Memory B cell (primary cell): ENCODE results near the gene GALNT17.

Source experiments
- ATAC-seq: fragments of 150-1000 bp; cut with Tn5 transposase; 2 replicates; pipeline ENCODE4 v1.10.0; 2021; ENCODE audit warnings: low read depth, mild to moderate bottlenecking, moderate library complexity
- DNase-seq, 2 donors: peaks; one replicate each; pipeline ENCODE4 v3.0.0; 2022; ENCODE audit warnings: low spot score in 2 of 2
- H3K27ac Mint-ChIP-seq: one replicate; pipeline ENCODE4 v1.8.0; 2022; ENCODE audit warnings: mild to moderate bottlenecking, moderate library complexity, mixed read lengths
- H3K27me3 Mint-ChIP-seq: one replicate; pipeline ENCODE4 v1.8.0; 2022; ENCODE audit warnings: mixed read lengths
- H3K36me3 Mint-ChIP-seq: one replicate; pipeline ENCODE4 v1.8.0; 2022; ENCODE audit warnings: mild to moderate bottlenecking, mixed read lengths
- H3K4me1 Mint-ChIP-seq: one replicate; pipeline ENCODE4 v1.8.0; 2022; ENCODE audit warnings: mixed read lengths
- H3K4me3 Mint-ChIP-seq: one replicate; pipeline ENCODE4 v1.8.0; 2022; ENCODE audit warnings: mild to moderate bottlenecking, moderate library complexity, mixed read lengths
- H3K9me3 Mint-ChIP-seq: one replicate; pipeline ENCODE4 v1.8.0; 2022; ENCODE audit warnings: mixed read lengths

Gene GALNT17

DNA sequence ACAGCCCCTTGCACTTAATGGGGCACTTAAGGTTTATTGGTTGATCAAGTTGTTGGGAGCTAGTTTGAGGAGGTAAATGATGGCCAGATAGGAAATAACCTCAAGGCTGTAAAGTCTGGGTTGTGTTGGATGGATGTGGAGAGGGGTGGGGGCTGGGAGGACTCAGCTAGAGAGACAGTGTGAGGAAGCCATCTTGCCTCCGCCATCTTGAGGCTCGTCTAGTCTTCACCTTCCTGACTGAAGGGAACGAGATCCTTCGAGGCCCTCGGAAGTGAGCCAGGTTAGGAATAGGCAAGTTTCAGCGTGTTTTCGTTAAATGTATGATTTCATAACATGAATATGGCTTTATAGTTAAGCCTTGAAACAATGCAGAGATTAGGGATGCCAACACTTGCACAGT, 5.5 kb downstream of the GALNT17 start:
- no peaks in the 10 kb centered on the region for H3K36me3 Mint-ChIP-seq

DNA sequence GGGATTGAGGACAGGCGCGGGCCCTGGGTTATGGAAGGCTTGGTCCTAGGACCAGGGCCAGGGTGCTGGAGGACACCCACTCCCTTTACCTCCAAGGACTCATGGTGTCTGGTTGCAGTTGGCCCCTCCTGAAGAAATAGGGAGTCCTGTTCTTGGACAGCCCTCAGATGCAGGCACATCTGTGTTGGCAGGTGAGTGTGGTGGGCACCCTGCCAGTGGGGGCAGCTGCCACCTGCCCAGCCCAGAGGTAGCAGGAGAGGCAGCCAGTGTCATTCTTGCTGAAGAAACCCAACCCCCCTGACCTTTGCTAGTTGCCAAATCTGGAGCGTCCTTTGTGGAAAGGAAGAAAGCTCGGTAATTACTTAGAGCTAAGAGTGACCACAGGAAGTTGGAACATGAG, 8.3 kb downstream of the GALNT17 start:
- DNase-seq (no peak), ATAC-seq (no peak)

More for the DNA sequence above, 5.5 kb downstream of the GALNT17 start:
- Mint-ChIP-seq H3K27me3 (no peaks in the 10 kb centered on the region), H3K9me3 (peaks cover 1% of the 10 kb centered on the region), H3K4me1 (no peaks in the 10 kb centered on the region), H3K27ac (no peak overlapping the region), H3K4me3 (no peak overlapping the region)
- DNase-seq (no peak), ATAC-seq (no peak)

DNA sequence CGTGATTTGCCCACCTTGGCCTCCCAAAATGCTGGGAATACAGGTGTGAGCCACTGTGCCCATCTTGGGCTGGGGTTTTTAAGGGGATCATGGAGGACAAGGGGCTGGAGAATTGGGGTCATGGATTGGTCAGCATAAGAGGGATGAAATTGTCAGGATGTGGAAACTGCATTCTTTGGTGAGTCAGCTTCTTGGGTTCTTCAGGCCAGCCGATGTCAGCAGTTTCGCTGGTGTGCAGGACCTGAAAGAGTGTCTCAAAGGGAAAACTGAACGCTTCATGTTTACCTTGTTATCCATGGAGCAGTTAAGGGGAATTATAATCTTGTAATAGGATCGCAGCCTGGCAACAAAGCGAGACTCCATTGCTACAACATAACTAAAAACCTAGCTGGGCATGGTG, 13.0 kb downstream of the GALNT17 start:
- no peaks in the 10 kb centered on the region for H3K27me3 Mint-ChIP-seq
- peaks cover 8% of the 10 kb centered on the region for H3K9me3 Mint-ChIP-seq
- H3K4me1 Mint-ChIP-seq = no peaks in the 10 kb centered on the region
- H3K4me3 Mint-ChIP-seq = no peak overlapping the region
- no peaks in the 10 kb centered on the region for H3K36me3 Mint-ChIP-seq
- ATAC-seq = no peak
- no peak for DNase-seq
- no peak overlapping the region for H3K27ac Mint-ChIP-seq

More for the DNA sequence above, 8.3 kb downstream of the GALNT17 start:
- H3K36me3 Mint-ChIP-seq = no peaks in the 10 kb centered on the region
- H3K4me3 Mint-ChIP-seq = no peak overlapping the region
- H3K27ac Mint-ChIP-seq = no peak overlapping the region
- H3K27me3 Mint-ChIP-seq = no peaks in the 10 kb centered on the region
- peaks cover 4% of the 10 kb centered on the region for H3K9me3 Mint-ChIP-seq
- H3K4me1 Mint-ChIP-seq = no peaks in the 10 kb centered on the region

DNA sequence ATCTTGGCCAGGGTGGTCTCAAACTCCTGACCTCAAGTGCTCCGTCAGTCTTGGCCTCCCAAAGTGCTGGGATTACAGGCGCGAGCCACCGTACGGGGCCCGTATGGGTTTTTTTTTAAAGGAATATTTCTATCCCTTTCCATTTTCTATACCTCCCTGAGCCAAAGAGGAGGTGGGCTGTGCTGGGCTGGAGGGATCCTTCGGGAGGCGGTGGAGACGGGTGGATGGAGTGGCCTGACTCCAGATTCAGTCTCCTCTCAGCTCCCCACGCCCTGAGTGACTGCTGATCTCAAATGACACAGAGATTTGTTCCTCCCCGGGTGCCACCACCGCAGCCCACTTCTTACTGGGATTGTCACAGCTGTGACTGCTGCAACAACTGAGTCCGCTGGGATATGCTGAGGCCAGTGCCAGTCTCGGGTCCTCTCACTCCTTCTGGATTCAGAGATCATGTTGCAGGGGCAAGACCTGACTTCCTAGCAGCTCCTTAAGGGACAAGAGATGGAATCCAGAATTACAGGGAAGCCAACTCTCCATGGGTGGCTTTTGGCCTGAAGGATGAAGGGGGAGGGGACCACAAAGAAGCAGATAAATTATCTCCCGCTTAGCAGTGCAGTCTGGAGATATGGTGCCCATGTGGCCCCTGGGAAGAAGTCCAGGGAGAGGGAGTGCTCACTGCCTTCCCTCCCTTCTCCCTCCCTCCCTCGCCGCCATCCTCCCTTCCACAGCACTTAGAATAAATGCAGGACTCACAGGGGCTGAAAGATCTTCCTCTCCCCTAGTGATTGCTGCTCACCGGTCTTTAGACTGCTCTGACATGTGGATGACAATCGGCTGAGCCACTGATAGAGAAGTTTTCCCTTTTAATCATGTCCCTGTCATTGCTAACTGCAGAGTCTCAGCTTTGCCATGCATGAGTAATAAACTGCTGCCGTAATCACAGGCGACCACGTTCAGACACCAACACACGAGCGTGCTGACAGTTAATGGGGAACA, 14.3 kb downstream of the GALNT17 start:
- H3K9me3 Mint-ChIP-seq = peaks cover 9% of the 10 kb centered on the region
- H3K4me1 Mint-ChIP-seq = no peaks in the 10 kb centered on the region
- H3K36me3 Mint-ChIP-seq = no peaks in the 10 kb centered on the region
- ATAC-seq (no peak), DNase-seq (no peak)
- H3K27ac Mint-ChIP-seq = no peak overlapping the region
- H3K4me3 Mint-ChIP-seq = no peak overlapping the region
- no peaks in the 10 kb centered on the region for H3K27me3 Mint-ChIP-seq

DNA sequence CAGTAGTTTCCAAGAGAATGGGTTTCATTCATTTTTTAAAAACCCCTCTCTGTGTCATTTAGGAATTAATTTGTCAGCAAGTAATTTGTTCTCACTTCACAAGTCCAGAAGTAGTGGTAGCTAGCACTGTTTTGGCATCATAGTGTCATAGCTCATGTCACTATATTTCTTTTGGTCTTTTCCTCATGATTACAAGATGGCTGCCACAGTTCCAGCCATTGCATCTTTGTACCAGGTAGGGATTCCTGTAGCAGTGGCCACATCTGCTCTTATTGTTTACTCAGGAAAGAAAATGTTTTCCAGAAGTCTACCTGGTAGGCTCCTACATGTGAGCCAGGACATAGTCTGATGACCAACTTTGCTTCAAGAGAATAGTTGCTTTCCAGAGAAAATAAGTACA, 16.2 kb downstream of the GALNT17 start:
- DNase-seq (no peak), ATAC-seq (no peak)
- Mint-ChIP-seq H3K9me3 (peaks cover 9% of the 10 kb centered on the region), H3K27me3 (no peaks in the 10 kb centered on the region), H3K36me3 (no peaks in the 10 kb centered on the region), H3K27ac (no peak overlapping the region), H3K4me1 (no peaks in the 10 kb centered on the region), H3K4me3 (no peak overlapping the region)

DNA sequence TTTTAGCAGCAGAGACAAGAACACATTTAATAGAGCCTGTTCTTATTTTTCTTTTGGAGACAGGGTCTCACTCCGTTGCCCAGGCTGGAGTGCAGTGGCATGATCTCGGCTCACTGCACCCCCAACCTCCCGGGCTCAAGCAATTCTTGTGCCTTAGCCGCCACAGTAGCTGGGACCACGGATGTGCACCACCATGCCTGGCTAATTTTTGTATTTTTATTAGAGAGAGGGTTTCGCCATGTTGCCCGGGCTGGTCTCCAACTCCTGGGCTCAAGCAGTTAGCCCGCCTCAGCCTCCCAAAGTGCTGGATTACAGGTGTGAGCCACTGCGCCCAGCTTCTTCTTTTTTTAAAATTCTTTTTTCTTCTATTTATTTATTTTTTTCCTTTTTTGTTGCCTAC, 23.3 kb downstream of the GALNT17 start:
- ATAC-seq (no peak), DNase-seq (no peak)
- H3K4me3 Mint-ChIP-seq = no peak overlapping the region
- H3K27ac Mint-ChIP-seq = no peak overlapping the region
- no peaks in the 10 kb centered on the region for H3K27me3 Mint-ChIP-seq
- peaks cover 6% of the 10 kb centered on the region for H3K9me3 Mint-ChIP-seq
- H3K4me1 Mint-ChIP-seq = no peaks in the 10 kb centered on the region
- H3K36me3 Mint-ChIP-seq = no peaks in the 10 kb centered on the region

DNA sequence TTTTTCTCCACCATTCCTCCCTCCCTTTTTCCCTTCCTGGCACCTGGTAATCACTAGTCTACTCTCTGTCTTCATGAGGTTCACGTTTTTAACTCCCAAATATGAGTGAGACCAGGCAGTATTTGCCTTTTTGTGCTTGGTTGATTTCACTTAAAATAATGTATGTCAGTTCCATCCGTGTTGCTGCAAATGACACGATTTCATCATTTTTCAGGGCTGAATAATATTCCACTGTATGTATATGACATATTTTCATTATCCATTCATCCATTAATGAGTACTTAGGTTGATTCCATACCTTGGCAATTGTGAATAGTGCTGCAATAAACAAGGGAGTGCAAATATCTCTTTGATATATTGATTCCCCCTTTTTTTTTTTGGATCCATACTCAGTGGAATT, 25.8 kb downstream of the GALNT17 start:
- H3K4me3 Mint-ChIP-seq = no peak overlapping the region
- no peak for DNase-seq

DNA sequence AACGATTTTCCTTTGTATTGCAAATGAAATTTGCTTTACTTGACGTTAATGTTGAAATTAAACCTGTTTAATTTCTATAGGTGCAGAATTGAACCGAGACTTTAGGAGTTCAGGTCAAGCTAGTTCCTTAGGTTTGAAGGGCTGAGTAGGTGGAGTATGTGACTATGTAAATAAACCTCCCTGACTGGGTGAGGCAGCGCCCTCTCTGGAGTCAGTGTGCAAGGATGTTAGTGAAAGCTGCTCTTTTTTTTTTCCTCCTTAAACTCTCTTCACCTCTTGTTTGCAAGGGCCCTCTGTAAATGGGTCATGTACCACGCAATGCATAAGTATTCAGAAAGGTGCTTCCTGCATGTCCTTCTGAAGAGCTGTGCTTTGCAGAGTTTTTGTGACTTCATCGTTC, 33.8 kb downstream of the GALNT17 start:
- Mint-ChIP-seq H3K4me3 (no peak overlapping the region), H3K36me3 (no peaks in the 10 kb centered on the region), H3K27me3 (no peaks in the 10 kb centered on the region), H3K27ac (no peak overlapping the region), H3K9me3 (peaks cover 4% of the 10 kb centered on the region), H3K4me1 (no peaks in the 10 kb centered on the region)
- DNase-seq = no peak
- ATAC-seq = no peak

More for the DNA sequence above, 25.8 kb downstream of the GALNT17 start:
- Mint-ChIP-seq H3K27ac (no peak overlapping the region), H3K27me3 (no peaks in the 10 kb centered on the region), H3K36me3 (no peaks in the 10 kb centered on the region), H3K9me3 (peaks cover 7% of the 10 kb centered on the region), H3K4me1 (no peaks in the 10 kb centered on the region)
- no peak for ATAC-seq

DNA sequence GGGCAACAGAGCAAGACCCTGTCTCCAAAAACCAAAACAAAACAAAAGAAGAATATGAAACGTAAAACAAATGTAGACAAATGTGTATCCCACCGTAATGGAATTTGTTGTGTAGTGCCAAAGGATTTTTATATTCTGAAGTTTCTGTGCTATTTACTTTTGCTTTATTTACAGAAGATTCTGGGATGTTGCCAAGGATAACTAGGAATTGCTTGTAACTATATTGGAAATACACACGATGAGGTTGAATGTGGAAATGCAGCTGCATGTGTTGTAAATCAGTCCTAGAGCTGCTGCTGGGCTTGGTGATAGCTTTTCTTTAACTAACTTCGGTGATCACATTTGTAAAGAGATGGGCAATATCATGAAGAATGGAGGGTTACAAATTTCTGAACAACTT, 39.5 kb downstream of the GALNT17 start:
- no peak for ATAC-seq
- Mint-ChIP-seq H3K4me1 (no peaks in the 10 kb centered on the region), H3K27ac (no peak overlapping the region), H3K27me3 (no peaks in the 10 kb centered on the region), H3K4me3 (no peak overlapping the region), H3K36me3 (no peaks in the 10 kb centered on the region), H3K9me3 (peaks cover 4% of the 10 kb centered on the region)
- no peak for DNase-seq

DNA sequence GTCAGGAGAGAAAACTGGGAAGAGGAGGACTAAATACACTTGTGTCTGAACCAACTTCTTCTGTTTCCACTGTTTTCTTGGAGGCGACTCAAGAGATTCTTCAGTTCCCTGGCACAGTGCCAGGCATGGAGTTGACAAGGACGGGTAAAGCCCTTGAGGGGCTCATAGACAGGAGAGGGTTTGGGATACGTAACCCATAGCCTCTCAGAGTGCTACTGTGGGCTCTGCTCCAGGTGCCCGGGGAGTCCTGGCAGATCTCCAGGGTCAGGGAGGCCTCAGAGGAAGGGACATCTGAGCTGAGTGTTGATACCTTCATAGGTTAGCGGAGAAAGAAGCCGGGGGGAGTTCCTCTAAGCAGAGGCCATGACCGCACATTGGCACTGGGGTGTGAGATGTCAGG, 42.0 kb downstream of the GALNT17 start:
- H3K27me3 Mint-ChIP-seq = no peaks in the 10 kb centered on the region
- no peak for DNase-seq
- H3K4me3 Mint-ChIP-seq = no peak overlapping the region
- H3K9me3 Mint-ChIP-seq = peaks cover 6% of the 10 kb centered on the region
- H3K27ac Mint-ChIP-seq = no peak overlapping the region
- ATAC-seq = no peak
- no peaks in the 10 kb centered on the region for H3K4me1 Mint-ChIP-seq
- no peaks in the 10 kb centered on the region for H3K36me3 Mint-ChIP-seq

DNA sequence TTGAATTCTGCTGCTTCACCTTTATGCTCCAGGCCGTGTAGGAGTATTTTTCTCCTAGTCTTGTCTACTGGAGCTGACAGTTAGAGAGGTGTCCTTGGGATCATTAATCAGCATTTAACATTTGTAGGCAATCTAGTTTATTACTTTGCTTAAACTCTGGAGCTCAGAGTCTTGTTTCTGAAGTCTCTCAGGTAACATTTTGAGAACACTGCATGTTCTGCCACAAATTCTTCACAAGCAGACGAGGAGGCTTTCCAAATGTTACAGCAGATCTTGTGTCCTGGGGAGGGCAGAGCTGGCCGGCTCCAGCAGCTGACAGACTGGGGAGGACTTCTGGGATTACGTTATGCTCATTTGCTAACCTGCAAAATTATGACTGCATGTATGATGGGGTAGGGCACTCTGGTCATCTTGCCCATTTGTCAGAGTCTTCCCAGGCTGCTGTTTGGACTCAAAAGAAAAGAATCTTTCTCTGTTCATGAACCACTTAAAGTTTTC, 50.5 kb downstream of the GALNT17 start:
- no peaks in the 10 kb centered on the region for H3K4me1 Mint-ChIP-seq
- no peak for DNase-seq
- no peak for ATAC-seq
- H3K4me3 Mint-ChIP-seq = no peak overlapping the region
- H3K9me3 Mint-ChIP-seq = peaks cover 4% of the 10 kb centered on the region
- H3K27me3 Mint-ChIP-seq = no peaks in the 10 kb centered on the region
- no peaks in the 10 kb centered on the region for H3K36me3 Mint-ChIP-seq
- no peak overlapping the region for H3K27ac Mint-ChIP-seq

DNA sequence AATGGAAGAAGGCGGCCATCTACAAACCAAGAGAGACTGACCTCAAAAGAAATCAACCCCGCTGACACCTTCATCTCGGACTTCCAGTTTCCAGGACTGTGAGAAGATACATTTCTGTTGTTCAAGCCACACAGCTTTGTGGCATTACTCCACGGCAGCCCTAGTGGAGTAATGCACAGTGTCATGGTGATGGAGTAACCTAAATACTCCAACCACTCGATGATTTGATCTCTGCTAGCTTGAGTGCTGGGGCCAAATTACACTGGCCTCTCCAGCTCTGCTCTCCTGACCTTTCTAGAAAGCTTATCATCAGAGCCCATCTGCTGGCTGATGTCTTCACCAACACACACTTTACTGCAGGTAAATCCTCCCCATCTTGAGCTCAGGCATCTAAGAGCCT, 52.2 kb downstream of the GALNT17 start:
- Mint-ChIP-seq H3K4me3 (no peak overlapping the region), H3K9me3 (peaks cover 3% of the 10 kb centered on the region), H3K27ac (no peak overlapping the region), H3K27me3 (no peaks in the 10 kb centered on the region), H3K4me1 (no peaks in the 10 kb centered on the region), H3K36me3 (no peaks in the 10 kb centered on the region)
- DNase-seq (no peak), ATAC-seq (no peak)

DNA sequence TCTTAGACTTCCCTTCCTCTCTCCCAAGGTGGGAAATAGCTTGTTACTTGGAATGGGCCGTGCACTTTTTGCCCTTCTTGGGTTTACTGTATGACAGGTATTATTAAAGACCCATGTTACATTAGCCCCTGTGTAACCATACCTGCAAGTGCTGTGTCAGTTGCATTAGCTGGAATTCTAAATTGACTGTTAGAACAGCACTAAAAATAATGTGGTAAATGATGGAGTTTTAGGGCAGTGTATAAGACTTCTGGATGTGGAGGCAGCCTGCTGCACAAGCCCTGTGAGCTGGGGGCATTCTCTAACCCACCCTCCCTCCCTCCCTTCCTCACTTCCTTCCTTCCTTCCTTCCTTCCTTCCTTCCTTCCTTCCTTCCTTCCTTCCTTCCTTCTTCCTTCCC, 52.7 kb downstream of the GALNT17 start:
- no peak for ATAC-seq
- Mint-ChIP-seq H3K27ac (no peak overlapping the region), H3K4me1 (no peaks in the 10 kb centered on the region), H3K27me3 (no peaks in the 10 kb centered on the region), H3K36me3 (no peaks in the 10 kb centered on the region), H3K9me3 (peaks cover 7% of the 10 kb centered on the region), H3K4me3 (no peak overlapping the region)
- DNase-seq = no peak

DNA sequence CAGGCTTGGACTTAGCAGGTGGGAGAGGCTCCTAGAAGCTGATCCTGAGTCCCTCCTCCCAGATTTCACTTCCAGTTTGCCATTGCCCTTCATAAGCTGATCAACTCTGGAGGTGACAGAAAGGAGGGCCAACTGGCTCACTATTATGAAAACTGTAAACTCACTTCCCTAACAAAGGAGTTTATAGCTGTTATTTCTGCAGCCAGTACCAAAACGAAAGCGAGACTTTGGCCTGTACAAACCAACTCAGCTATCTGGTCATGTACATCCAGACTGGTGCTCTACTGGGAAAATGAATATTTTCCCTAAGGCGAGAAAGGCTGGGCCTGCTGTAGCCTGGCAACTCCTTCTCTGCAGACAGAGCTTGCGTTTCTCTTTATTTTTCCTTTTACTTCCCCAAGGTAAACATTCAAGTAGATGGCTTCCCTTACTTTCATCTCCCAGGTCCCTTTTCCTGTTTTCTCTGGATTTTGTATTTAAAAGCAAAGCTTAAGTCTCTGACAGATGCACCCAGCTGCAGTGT, 54.7 kb downstream of the GALNT17 start:
- no peaks in the 10 kb centered on the region for H3K36me3 Mint-ChIP-seq
- DNase-seq (no peak), ATAC-seq (no peak)
- H3K9me3 Mint-ChIP-seq = peaks cover 7% of the 10 kb centered on the region
- no peak overlapping the region for H3K27ac Mint-ChIP-seq
- H3K27me3 Mint-ChIP-seq = no peaks in the 10 kb centered on the region
- H3K4me1 Mint-ChIP-seq = no peaks in the 10 kb centered on the region
- no peak overlapping the region for H3K4me3 Mint-ChIP-seq
